Articular chondrocyte of knee joint (primary cell): ENCODE results near the gene ACOD1. TPM values are rescaled to one million over a fixed set of nuclear protein-coding genes. Genes with fewer than 3 reads are reported as not detected.

Experiments used
- total RNA-seq: library from RNA; depleted of rRNA; stranded (reverse); fragments of >200 nt; gene quantifications from 2 replicates; pipeline ENCODE4 v1.2.3, GENCODE V29; 2012

Gene ACOD1
- not detected in 2 replicates for total RNA-seq

DNA sequence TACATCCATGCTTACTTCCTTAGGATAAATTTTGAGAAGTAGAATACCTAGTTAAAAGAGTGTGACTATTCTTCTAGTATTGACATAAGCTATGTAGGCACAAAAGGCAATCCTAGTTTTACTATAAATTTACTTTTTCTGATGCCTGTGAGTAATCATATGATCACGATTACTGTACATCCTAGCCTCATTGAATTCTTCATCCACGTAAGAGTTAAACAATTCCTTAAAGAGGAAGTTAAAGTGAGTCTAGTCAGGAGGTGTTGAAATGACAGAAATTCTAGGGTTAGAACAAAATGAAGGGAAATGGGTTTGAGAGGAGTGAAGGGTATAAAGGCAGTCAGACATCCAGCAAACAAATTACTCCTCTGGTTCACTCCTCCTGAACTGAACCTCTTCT lies at the start of gene ACOD1:
Gene ACOD1 (plus strand): TSS at position 363 of the 400 bp plus-strand sequence. CDS start 48 bp downstream, outside the sequence.

DNA sequence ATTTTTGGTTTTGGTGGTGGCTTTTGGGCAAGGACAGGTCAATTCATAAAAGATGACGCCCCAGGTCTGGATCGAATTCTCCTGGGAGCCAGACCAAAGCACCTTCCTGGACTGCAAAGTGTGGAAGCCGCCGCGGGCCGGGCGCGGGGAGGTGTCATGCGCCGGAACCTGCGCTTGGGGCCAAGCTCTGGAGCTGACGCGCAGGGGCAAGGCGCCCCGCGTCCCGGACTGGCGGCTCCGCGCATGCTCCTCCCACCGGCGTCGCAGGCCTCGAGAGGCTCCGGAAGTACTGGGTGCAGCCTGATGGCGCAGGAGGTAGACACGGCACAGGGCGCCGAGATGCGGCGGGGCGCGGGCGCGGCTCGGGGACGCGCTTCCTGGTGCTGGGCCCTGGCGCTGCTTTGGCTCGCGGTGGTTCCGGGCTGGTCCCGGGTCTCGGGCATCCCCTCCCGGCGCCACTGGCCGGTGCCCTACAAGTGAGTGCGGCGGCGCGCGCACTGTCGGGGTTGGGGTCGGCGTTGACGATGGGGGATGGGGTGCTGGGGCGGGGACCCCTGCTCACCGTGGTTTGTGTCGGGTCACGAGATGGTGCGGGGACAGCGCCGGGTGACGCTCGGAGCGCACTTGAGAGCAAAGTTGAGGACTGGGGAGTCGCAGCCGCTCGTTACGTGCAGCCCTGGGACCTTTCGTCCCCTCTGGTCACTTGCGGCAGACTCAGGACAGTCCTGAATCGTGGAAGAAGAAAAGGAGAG lies 43.7 kb downstream of the ACOD1 start, which contains the start of gene CLN5:
Gene CLN5 (plus strand): TSS at position 286 of the 752 bp plus-strand sequence. CDS start 18 bp downstream, at position 304.

Other genes starting within 250 kb of the ACOD1 start
- gene KCTD12, start 62.1 kb upstream of the ACOD1 start, total RNA-seq = 23.1 and 50.3 TPM in 2 replicates
- gene CLN5, start 43.6 kb downstream of the ACOD1 start, total RNA-seq = 38.0 and 42.7 TPM in 2 replicates
- 74.2 and 76.1 TPM in 2 replicates for gene FBXL3, start 78.6 kb downstream of the ACOD1 start, total RNA-seq